Neural progenitor cell (in vitro differentiated cells): ENCODE measurements around the gene GPNMB. TPM values are rescaled to one million over a fixed set of nuclear protein-coding genes. Genes with fewer than 3 reads are reported as not detected.

Experiments used
- DNase-seq: peaks from one replicate; pipeline ENCODE4 v3.0.0-alpha.2; 2016; ENCODE audit warnings: low spot score
- H2AFZ ChIP-seq: fragments of 200-600 bp; sonication (generic); replicated peaks from 2 replicates; pipeline ENCODE4 v1.6.1; 2016; ENCODE audit warnings: antibody characterized with exemption
- H3F3A ChIP-seq: fragments of 200-600 bp; sonication (generic); 2 replicates; pipeline ENCODE4 v1.6.1; 2016; ENCODE audit warnings: antibody characterized with exemption, low read depth
- H3K27ac ChIP-seq: fragments of 200-600 bp; sonication (generic); 2 replicates; pipeline ENCODE4 v1.5.1; 2016; ENCODE audit warnings: mild to moderate bottlenecking
- H3K27me3 ChIP-seq: fragments of 200-600 bp; sonication (generic); 2 replicates; pipeline ENCODE4 v1.6.1; 2016; ENCODE audit warnings: mild to moderate bottlenecking, moderate library complexity
- H3K36me3 ChIP-seq: fragments of 200-600 bp; sonication (generic); 2 replicates; pipeline ENCODE4 v1.5.1; 2016
- H3K4me1 ChIP-seq: fragments of 200-600 bp; sonication (generic); 2 replicates; pipeline ENCODE4 v1.6.1; 2016; ENCODE audit warnings: mixed run types
- H3K4me2 ChIP-seq: fragments of 200-600 bp; sonication (generic); 2 replicates; pipeline ENCODE4 v1.6.1; 2016
- H3K4me3 ChIP-seq: fragments of 200-600 bp; sonication (generic); 2 replicates; pipeline ENCODE4 v1.5.1; 2016
- H3K79me2 ChIP-seq: fragments of 200-600 bp; sonication (generic); 2 replicates; pipeline ENCODE4 v1.6.1; 2016; ENCODE audit warnings: low read depth
- H3K9ac ChIP-seq: fragments of 200-600 bp; sonication (generic); 2 replicates; pipeline ENCODE4 v1.6.1; 2016
- H3K9me3 ChIP-seq: fragments of 200-600 bp; sonication (generic); 2 replicates; pipeline ENCODE4 v1.5.1; 2016; ENCODE audit warnings: low read depth
- H4K20me1 ChIP-seq: fragments of 200-600 bp; sonication (generic); 2 replicates; pipeline ENCODE4 v1.6.1; 2016; ENCODE audit warnings: low read depth
- H3K27ac Mint-ChIP-seq: 3 replicates; pipeline ENCODE4 v1.8.0; 2021; ENCODE audit warnings: mixed read lengths
- H3K27me3 Mint-ChIP-seq: 2 replicates; pipeline ENCODE4 v1.8.0; 2022; ENCODE audit warnings: low read depth, mild to moderate bottlenecking, inconsistent platforms, moderate library complexity, mixed read lengths; ENCODE audit not compliant: insufficient read depth
- H3K36me3 Mint-ChIP-seq: 3 replicates; pipeline ENCODE4 v1.8.0; 2021; ENCODE audit warnings: mixed read lengths
- H3K4me1 Mint-ChIP-seq: 3 replicates; pipeline ENCODE4 v1.8.0; 2021; ENCODE audit warnings: mixed read lengths
- H3K4me3 Mint-ChIP-seq: 3 replicates; pipeline ENCODE4 v1.8.0; 2021; ENCODE audit warnings: mild to moderate bottlenecking, moderate library complexity, mixed read lengths
- H3K9me3 Mint-ChIP-seq: 3 replicates; pipeline ENCODE4 v1.8.0; 2020; ENCODE audit warnings: mixed read lengths
- CTCF ChIP-seq: fragments of 200-600 bp; sonication (generic); IDR thresholded peaks from 2 replicates; pipeline ENCODE4 v1.5.1; 2017; ENCODE audit warnings: antibody characterized with exemption, mild to moderate bottlenecking
- EZH2 ChIP-seq: fragments of 200-600 bp; sonication (generic); IDR thresholded peaks from 2 replicates; pipeline ENCODE4 v1.6.1; 2017; ENCODE audit warnings: antibody characterized with exemption, mild to moderate bottlenecking, moderate library complexity
- EZH2phosphoT487 ChIP-seq: fragments of 200-600 bp; sonication (generic); IDR thresholded peaks from 2 replicates; pipeline ENCODE4 v1.6.1; 2017; ENCODE audit warnings: antibody characterized with exemption
- total RNA-seq: library from RNA; depleted of rRNA; stranded (reverse); fragments of >200 nt; gene quantifications from 2 replicates; pipeline ENCODE4 v1.2.3, GENCODE V29; 2015; ENCODE audit warnings: low replicate concordance

The GPNMB gene
- total RNA-seq, 1 donor from 2014 or later = not detected

GRCh38 chr7:23212395-23212794, 34.2 kb upstream of the GPNMB start:
- no peaks in the 10 kb centered on the region for H3K9me3 ChIP-seq
- no peak overlapping the region for H2AFZ ChIP-seq
- no peaks in the 10 kb centered on the region for H3K36me3 Mint-ChIP-seq
- H3K27me3 Mint-ChIP-seq = no peaks in the 10 kb centered on the region
- H3K4me3 Mint-ChIP-seq = no peak overlapping the region
- no peaks in the 10 kb centered on the region for H3F3A ChIP-seq
- H3K9me3 Mint-ChIP-seq = no peaks in the 10 kb centered on the region
- H3K4me2 ChIP-seq = no peak overlapping the region
- no peaks in the 10 kb centered on the region for H3K27me3 ChIP-seq
- H3K4me3 ChIP-seq = no peak overlapping the region
- H3K4me1 ChIP-seq = no peaks in the 10 kb centered on the region
- no peak overlapping the region for H3K27ac ChIP-seq
- no peak for DNase-seq
- H3K9ac ChIP-seq = no peak overlapping the region
- no peaks in the 10 kb centered on the region for H3K4me1 Mint-ChIP-seq
- no peaks in the 10 kb centered on the region for H4K20me1 ChIP-seq
- H3K79me2 ChIP-seq = no peaks in the 10 kb centered on the region
- TF ChIP-seq CTCF (no peak), EZH2phosphoT487 (no peak), EZH2 (no peak)
- no peak overlapping the region for H3K27ac Mint-ChIP-seq
- no peaks in the 10 kb centered on the region for H3K36me3 ChIP-seq

GRCh38 chr7:23212841-23213240, 33.7 kb upstream of the GPNMB start:
- no peak overlapping the region for H3K4me3 Mint-ChIP-seq
- H3K9ac ChIP-seq = no peak overlapping the region
- H3K27me3 Mint-ChIP-seq = no peaks in the 10 kb centered on the region
- H3K9me3 Mint-ChIP-seq = no peaks in the 10 kb centered on the region
- H3K9me3 ChIP-seq = no peaks in the 10 kb centered on the region
- H2AFZ ChIP-seq = no peak overlapping the region
- TF ChIP-seq CTCF (no peak), EZH2 (no peak), EZH2phosphoT487 (no peak)
- no peaks in the 10 kb centered on the region for H3K27me3 ChIP-seq
- H3K36me3 ChIP-seq = no peaks in the 10 kb centered on the region
- H3K4me1 Mint-ChIP-seq = no peaks in the 10 kb centered on the region
- no peak overlapping the region for H3K27ac ChIP-seq
- H3F3A ChIP-seq = no peaks in the 10 kb centered on the region
- DNase-seq = no peak
- H3K36me3 Mint-ChIP-seq = no peaks in the 10 kb centered on the region
- H3K27ac Mint-ChIP-seq = no peak overlapping the region
- no peak overlapping the region for H3K4me3 ChIP-seq
- H3K4me2 ChIP-seq = no peak overlapping the region
- no peaks in the 10 kb centered on the region for H4K20me1 ChIP-seq
- no peaks in the 10 kb centered on the region for H3K79me2 ChIP-seq
- no peaks in the 10 kb centered on the region for H3K4me1 ChIP-seq

GRCh38 chr7:23213755-23214154, 32.8 kb upstream of the GPNMB start:
- Histone ChIP-seq H3K9me3 (no peaks in the 10 kb centered on the region), H3K4me1 (no peaks in the 10 kb centered on the region), H3K79me2 (no peaks in the 10 kb centered on the region), H3K27me3 (no peaks in the 10 kb centered on the region), H3K9ac (no peak overlapping the region), H2AFZ (no peak overlapping the region), H3F3A (no peaks in the 10 kb centered on the region), H3K4me2 (no peak overlapping the region), H3K27ac (no peak overlapping the region), H4K20me1 (no peaks in the 10 kb centered on the region), H3K4me3 (no peak overlapping the region), H3K36me3 (no peaks in the 10 kb centered on the region)
- TF ChIP-seq EZH2 (no peak), EZH2phosphoT487 (no peak), CTCF (no peak)
- Mint-ChIP-seq H3K4me1 (no peaks in the 10 kb centered on the region), H3K36me3 (no peaks in the 10 kb centered on the region), H3K27ac (no peak overlapping the region), H3K27me3 (no peaks in the 10 kb centered on the region), H3K9me3 (no peaks in the 10 kb centered on the region), H3K4me3 (no peak overlapping the region)
- DNase-seq = no peak

GRCh38 chr7:23214423-23214822, 32.2 kb upstream of the GPNMB start:
- no peaks in the 10 kb centered on the region for H3K79me2 ChIP-seq
- no peak for TF ChIP-seq CTCF
- no peak for TF ChIP-seq EZH2
- no peak for TF ChIP-seq EZH2phosphoT487
- H2AFZ ChIP-seq = no peak overlapping the region
- H3F3A ChIP-seq = no peaks in the 10 kb centered on the region
- H3K9ac ChIP-seq = no peak overlapping the region
- no peak overlapping the region for H3K4me2 ChIP-seq
- no peaks in the 10 kb centered on the region for H3K36me3 ChIP-seq
- H3K4me1 Mint-ChIP-seq = no peaks in the 10 kb centered on the region
- H3K4me3 ChIP-seq = no peak overlapping the region
- H3K36me3 Mint-ChIP-seq = no peaks in the 10 kb centered on the region
- H3K27me3 Mint-ChIP-seq = peaks cover 2% of the 10 kb centered on the region
- no peaks in the 10 kb centered on the region for H3K4me1 ChIP-seq
- H3K9me3 Mint-ChIP-seq = no peaks in the 10 kb centered on the region
- no peaks in the 10 kb centered on the region for H4K20me1 ChIP-seq
- no peaks in the 10 kb centered on the region for H3K9me3 ChIP-seq
- no peak for DNase-seq
- no peaks in the 10 kb centered on the region for H3K27me3 ChIP-seq
- no peak overlapping the region for H3K4me3 Mint-ChIP-seq
- H3K27ac Mint-ChIP-seq = no peak overlapping the region
- no peak overlapping the region for H3K27ac ChIP-seq
